IMR-90 (cell line): Measurements from ENCODE around the gene MPP7.

Experiments used
- BHLHE40 ChIP-seq: fragments of 150-350 bp; IDR thresholded peaks from 2 replicates; pipeline ENCODE4 v1.6.1; 2016; ENCODE audit warnings: mild to moderate bottlenecking, low read depth, low read length
- CEBPB ChIP-seq: IDR thresholded peaks from 2 replicates; pipeline ENCODE4 v1.6.1; 2012; ENCODE audit warnings: low read depth, low read length, improper control_type of control experiment
- CTCF ChIP-seq: conservative IDR thresholded peaks from 2 replicates; pipeline ENCODE4 v1.5.1; 2012; ENCODE audit warnings: mild to moderate bottlenecking, low read depth, low read length, improper control_type of control experiment
- FOS ChIP-seq: fragments of 150-350 bp; IDR thresholded peaks from 2 replicates; pipeline ENCODE4 v1.6.1; 2016; ENCODE audit warnings: low read depth, low read length
- MXI1 ChIP-seq: IDR thresholded peaks from 2 replicates; pipeline ENCODE4 v1.6.1; 2012; ENCODE audit warnings: low read depth, mild to moderate bottlenecking, low read length, moderate library complexity, borderline replicate concordance
- POLR2A ChIP-seq: IDR thresholded peaks from 2 replicates; pipeline ENCODE4 v1.6.1; 2012; ENCODE audit warnings: mild to moderate bottlenecking, low read depth, low read length
- RAD21 ChIP-seq: IDR thresholded peaks from 2 replicates; pipeline ENCODE4 v1.6.1; 2012; ENCODE audit warnings: low read length, improper control_type of control experiment
- RCOR1 ChIP-seq: IDR thresholded peaks from 2 replicates; pipeline ENCODE4 v1.6.1; 2012; ENCODE audit warnings: mild to moderate bottlenecking, low read length, improper control_type of control experiment; ENCODE audit not compliant: insufficient replicate concordance
- RFX5 ChIP-seq: IDR thresholded peaks from 2 replicates; pipeline ENCODE4 v1.8.0; 2012; ENCODE audit warnings: low read depth, mild to moderate bottlenecking, low read length, moderate library complexity
- SMC3 ChIP-seq: fragments of 150-350 bp; IDR thresholded peaks from 2 replicates; pipeline ENCODE4 v1.6.1; 2016; ENCODE audit warnings: low read depth, mild to moderate bottlenecking, antibody characterized with exemption, low read length, moderate library complexity
- TF ChIP-seq, protein P1 (sequence below): fragments of 150-350 bp; IDR thresholded peaks from 2 replicates; pipeline ENCODE4 v1.6.1; 2017; ENCODE audit warnings: mild to moderate bottlenecking, antibody characterized with exemption, low read length, low read depth

GRCh38 chr10:28276384-28276783, 26.5 kb downstream of the MPP7 start:
- TF ChIP-seq CTCF (no peak), MXI1 (no peak), POLR2A (no peak), RAD21 (no peak), CEBPB (no peak), BHLHE40 (no peak), FOS (no peak), RFX5 (no peak), SMC3 (no peak), RCOR1 (no peak)
- TF ChIP-seq, protein P1, sequence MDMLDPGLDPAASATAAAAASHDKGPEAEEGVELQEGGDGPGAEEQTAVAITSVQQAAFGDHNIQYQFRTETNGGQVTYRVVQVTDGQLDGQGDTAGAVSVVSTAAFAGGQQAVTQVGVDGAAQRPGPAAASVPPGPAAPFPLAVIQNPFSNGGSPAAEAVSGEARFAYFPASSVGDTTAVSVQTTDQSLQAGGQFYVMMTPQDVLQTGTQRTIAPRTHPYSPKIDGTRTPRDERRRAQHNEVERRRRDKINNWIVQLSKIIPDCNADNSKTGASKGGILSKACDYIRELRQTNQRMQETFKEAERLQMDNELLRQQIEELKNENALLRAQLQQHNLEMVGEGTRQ: no peak
